Measurements from ENCODE around the gene AJAP1.

DNA sequence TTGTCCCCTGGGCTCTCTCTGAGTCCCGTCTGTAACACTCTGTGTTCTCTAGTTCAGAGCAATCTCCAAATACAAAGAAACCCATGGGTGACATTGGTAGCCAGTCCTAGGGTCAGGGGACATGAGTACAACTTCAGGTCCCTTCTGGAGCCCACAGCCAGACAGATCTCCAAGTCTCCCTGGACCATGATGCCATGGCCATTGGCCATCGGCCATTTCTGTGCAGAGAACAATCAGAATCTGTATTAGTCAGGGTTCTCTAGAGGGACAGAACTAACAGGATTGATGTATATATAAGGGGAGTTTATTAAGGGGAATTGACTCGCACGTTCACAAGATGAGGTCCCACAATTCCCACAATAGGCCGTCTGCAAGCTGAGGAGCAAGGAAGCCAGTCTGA, 106.9 kb downstream of the AJAP1 start:
- TF ChIP-seq GATA3 (IDR thresholded peaks at IDR 0.05; ENCODE audit: low read depth, low read length), result no peak
- TF ChIP-seq GATA2 (IDR thresholded peaks at IDR 0.05; ENCODE audit: low read depth, low read length), result no peak
